Femur (tissue), 1 donor: ENCODE data around the gene SOS1.
A peak's percentile ranks its signal among the peaks of the same experiment; 100 is the strongest.
"Not testable (repeated sequence)": the region's sequence is repeated elsewhere in the genome, so short reads cannot be mapped to it uniquely, and the experiment has no call there.

Experiments
- DNase-seq: peaks from one replicate; pipeline ENCODE4 v3.0.0-alpha.2; 2017

The SOS1 gene

DNA sequence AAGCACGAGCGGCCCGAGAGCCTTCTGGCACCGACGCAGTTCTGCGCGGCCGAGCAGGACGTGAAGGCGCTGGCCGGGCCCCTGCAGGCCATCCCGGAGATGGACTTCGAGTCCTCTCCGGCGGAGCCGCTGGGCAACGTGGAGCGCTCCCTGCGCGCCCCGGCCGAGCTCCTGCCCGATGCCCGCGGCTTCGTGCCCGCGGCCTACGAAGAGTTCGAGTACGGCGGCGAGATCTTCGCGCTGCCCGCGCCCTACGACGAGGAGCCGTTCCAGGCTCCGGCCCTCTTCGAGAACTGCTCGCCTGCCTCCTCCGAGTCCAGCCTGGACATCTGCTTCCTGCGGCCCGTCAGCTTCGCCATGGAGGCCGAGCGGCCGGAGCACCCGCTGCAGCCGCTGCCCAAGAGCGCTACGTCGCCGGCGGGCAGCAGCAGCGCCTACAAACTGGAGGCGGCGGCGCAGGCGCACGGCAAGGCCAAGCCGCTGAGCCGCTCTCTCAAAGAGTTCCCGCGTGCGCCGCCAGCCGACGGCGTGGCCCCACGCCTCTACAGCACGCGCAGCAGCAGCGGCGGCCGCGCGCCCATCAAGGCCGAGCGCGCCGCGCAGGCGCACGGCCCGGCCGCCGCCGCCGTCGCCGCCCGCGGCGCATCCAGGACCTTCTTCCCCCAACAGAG, 160.8 kb downstream of the SOS1 start:
- DNase-seq: peak; percentile 90

DNA sequence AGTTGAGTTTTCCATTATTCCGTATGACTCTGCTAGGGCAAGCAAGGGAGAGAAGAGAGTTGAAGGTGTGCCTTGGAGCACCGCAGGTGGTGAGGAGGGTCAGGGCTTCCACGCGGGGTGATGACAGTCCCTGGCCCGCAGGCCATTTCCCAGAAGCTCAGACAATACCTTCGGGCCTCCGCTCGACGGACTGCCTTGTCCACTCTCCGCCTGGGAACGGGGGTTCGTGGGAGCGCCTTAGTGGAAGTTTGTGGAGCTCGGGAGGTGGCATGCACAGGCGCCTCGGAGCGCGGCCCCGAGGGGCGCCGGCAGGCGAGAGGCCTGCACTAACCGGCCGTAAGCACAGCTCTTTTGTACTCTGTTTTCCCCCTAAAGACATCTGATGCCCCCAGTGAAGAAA, 161.4 kb downstream of the SOS1 start:
- DNase-seq: no peak

DNA sequence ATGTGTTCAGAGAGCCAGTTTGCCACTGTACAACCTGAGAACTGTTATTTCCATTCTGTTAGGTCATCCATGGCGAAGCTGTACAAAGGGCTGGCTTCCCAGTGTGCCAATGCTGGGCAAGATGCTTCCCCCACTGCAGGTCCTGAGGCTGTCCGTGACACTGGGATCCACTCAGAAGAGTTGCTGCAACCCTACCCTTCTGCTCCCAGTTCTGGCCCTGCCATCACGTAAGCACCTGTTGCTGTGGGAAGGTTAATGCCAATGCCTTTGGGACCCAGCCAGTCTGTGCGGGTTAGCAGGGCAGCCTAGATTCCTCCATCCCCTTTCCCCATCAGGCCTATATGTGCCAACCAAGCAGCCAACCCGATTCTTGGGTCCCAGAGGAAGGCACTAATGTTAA, 162.9 kb downstream of the SOS1 start:
- no peak for DNase-seq

DNA sequence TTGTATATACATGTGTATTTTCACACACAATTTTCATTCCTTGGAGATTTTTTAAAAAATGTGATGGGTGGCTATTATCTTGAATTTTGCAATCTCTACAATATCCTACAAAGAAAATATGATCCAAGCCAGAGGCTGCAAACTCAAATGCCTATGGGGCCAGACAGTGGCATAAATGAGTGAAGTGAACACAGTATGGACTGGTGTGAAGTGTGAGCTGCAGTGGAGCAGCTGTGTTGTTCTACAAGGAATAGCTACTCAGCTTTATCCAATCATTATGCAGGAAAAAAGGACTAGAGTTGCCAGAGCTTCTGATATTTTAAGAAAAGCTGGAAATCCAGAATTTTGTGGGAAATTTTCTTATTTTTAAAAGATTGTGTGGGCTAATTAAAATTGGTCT, 169.1 kb downstream of the SOS1 start:
- no peak for DNase-seq

DNA sequence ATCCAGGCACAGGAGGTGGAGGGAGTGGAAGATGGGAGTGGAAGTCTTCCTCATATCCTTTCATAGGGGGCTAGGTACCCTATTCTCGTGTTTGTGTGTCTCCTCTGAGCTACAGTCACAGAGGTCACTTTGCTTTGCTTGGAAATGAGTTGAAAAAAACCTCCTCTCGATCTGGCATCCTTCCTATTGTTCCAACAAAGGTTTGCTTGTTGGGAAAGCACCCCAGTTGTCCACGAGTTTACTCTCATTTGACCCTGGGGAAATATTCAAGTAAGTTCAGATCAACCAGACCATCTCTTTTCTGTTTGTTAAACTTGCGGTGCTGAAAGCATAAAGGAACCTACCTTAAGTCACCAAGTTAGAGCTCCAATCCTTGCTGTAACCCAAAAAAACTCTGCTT, 171.9 kb downstream of the SOS1 start:
- no peak for DNase-seq

DNA sequence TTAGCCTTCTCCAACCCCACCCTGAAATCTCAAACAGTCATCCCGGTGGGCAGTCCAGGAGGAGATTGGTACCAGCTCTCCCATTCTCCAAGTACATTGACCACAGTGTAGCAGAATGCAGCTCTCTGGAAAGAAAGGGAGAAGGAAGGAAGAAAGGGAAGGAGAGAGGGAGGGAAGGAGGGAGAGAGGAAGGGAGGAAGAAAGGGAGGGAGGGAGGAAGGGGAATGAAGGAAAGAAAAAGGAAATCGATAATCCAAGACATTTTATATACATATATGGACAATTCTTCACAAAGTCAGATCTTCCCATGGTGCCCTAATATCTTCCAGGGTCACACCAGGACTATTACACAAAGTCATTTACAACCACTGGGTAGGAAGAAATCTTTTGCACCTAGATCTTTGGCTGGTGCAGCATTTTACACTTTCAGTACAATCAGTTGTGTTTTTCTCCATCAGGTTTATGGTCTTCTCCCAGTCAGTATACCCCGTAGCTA, 172.4 kb downstream of the SOS1 start:
- DNase-seq: no peak

DNA sequence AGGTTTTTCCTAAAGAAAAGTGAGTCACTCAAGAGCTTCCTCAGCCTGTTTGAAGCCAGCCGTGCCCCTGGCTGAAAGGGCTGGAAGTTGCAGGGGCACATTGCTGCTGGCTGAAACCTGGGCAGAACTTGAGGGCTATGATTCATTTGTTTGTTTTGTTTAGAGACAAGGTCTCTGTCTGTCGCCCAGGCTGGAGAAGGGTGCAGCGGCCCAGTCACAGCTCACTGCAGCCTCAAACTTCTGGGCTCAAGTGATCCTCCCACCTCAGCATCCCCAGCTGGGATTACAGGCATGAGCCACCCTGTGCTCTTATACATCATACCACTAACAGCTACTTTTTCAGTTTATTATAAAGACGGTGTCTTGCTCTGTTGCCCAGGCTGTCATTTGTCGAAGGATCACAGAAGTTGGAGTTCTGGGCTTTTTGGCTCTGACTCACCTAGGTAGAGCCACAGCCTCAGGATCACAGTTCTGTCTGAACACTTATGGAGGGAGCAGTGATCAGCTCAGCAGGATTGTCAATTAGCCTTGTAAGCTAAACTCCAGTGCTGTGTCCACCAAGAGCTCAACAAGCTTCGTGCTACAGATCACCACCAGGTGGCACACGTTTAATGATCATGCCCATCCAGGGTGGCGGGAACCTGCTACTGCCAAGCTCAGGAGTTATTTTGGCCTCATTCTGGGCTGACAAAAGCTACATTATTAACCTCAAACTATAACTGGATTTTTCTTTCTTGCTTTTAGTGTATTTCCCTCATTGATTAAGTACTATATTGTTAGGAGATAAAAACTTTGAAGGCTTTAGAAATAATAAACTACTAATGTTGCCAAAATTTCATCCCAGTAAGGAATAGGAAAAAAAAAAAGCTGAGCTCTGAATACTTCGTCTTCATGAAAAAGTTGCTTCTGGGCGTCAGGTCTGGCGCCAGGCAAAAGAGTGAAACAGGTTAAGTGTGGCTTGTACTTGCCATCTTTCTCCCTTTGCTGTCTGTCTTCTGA, 173.3 kb downstream of the SOS1 start:
- DNase-seq: peak; percentile 77

DNA sequence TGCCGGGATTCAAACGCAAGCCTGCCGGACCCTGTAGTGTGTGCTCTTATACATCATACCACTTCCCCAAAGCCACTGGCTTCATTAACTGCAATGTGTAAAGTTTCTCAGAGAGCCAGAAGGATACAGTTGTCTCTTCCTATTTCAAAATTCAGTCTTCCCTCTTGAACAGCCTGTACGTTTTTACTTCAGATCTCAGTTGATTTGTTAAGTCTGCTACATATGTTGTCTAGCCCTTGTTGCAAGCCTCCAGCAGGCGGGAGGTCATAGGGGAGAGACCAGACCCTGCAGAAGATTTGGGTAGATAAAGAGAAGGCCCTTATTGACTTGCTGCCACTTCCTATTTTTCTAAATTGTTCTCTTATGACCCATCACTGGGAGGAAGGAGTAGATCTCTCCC, 174.9 kb downstream of the SOS1 start:
- no peak for DNase-seq

DNA sequence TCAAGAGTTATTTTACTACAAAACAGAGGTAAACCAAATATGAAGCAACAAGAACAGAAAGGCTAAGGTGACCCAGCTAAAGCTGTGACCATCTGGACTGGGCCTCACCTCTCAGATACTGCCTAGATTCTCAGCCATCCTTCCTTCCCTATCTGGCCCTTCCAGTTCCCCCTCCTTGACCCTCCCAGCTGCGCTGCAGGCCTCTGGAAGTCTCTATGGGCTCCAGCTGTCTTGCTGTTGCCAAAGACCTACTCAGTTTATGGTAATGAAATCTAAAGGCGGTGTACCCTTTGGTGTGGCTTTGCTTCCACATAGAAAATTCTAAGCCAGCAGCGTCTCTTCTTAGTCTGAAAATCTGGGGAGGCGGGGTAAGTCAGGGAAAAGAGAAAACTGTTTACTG, 175.5 kb downstream of the SOS1 start:
- DNase-seq: no peak

DNA sequence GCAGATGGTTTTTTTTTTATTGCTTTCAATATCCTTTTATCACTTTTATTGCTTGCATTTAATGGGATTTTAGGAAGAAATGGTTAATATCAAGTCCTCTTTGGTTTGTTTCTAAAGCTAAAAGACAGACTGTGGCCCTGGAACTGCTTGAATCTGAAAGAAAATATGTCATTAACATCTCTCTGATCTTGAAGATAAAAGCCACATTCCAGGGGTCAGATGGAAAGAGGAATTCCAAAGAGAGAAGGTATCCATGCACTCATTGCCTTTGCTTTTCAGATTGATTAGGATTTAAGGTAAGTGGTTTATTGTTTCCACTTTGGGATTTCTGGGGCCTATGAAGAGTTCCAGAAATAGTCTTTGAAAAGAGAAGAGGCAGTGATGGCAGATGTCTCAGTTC, 177.1 kb downstream of the SOS1 start:
- no peak for DNase-seq

DNA sequence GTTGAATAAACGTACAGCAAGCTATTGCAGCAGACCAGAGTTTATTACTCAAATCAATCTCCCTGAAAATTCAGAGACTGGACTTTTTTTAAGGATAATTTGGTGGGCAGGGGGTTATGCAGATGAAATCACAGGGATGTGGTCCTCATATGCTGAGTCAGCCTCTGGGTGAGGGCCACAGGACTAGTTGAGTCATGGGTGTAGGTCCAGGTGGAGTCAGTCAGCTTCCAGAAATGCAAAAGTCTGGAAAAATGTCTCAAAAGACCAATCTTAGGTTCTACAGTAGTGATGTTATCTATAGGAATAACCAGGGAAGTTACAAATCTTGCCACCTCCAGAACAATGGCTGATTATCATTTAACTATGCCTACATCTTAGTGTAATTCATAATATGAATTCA, 180.1 kb downstream of the SOS1 start:
- DNase-seq: no peak

DNA sequence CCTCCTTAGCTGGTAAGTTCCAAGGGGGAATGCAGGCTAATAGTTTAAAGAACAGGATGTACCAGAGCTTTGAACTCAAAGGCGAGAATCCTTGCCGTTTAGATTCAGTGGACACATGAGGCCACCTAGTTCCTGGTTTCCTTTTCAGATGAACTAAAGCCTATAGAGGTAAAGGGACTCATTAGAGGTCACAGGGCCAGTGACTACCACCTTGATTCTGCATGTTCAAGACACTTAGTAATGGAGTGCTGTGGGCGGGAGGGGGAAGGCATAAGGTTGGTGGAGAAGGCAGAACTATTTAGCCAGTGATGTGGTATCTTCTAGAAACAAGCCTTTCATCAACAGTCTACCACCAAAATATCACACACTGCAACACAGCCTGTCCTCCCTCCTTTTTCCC, 183.3 kb downstream of the SOS1 start:
- no peak for DNase-seq

DNA sequence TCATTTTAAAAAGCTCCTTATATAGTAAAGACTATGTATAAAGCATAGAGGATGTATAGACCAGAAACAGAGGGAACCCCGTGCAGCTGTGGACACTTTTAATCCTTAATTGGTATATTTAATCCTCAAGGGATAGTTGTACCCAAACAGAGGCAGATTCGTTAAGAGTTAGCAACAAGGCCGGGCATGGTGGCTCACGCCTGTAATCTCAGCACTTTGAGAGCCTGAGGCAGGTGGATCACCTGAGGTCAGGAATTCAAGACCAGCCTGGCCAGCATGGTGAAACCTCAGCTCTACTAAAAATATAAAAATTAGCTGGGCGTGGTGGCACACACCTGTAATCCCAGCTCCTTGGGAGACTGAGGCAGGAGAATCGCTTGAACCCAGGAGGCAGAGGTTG, 184.3 kb downstream of the SOS1 start:
- not testable (repeated sequence) for DNase-seq

DNA sequence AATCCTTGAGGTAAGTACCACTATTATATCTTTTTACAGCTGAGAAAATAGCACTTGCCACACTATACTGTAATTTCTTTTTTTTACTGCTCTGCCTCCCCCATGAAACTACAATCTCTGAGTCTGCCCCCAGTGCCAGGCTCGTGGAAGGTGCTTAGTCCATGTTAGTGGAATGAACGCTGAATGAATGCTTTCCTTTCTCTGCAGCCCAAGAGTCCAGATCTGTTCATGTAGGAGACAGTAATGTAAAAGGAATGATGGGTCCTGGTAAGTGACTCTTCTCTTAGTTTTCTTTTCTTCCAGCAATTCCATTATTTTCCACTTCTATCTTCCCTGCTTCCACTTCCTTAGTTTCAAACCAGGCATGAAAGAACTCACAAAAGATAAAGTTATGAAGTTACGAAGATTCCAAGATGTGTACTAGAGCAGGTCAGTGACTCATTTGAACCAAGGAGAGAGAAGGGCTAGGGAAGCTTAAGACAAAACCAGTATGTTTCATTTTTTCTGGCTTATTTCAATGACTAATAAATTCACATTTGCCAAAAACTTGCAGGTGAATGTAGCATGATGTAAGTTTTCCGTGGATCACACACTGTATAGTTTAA, 185.2 kb downstream of the SOS1 start:
- DNase-seq: no peak

DNA sequence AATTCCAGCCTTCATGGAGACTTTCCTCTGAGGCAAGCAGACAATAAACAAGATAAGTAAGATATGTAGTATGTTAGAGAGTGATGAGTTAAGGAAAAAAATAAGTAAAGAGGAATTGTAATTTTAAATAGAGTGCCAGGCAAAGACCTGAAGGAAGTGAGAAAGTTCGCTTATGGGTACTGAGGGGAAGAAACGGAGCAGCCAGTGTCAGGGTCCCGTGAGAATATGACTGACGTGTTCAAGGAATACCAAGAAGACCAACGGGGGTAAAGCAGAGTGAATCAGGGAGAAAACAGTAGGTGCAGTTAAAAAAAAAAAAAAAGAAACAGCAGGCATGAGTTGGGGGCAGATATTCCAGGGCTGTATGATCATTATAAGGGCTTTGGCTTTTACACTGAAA, 186.1 kb downstream of the SOS1 start:
- DNase-seq: no peak

DNA sequence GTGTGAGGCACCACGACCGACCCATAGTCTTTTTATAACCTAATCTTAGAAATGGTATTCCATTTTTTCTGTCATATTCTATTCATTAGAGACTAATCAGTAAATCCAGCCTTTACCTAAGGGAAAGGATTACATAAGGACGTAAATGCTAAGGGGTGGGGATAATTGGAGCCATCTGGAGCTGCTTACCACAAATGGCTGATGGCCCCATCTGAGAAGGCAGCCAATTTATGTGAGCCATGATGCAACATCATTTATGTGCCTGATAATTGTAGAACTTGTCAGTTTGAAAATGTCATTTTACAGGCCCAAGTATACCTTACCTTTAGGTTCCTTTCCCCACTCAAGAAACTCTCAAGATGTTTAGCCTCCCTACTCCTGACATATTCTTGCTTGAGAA, 187.2 kb downstream of the SOS1 start:
- DNase-seq: no peak

DNA sequence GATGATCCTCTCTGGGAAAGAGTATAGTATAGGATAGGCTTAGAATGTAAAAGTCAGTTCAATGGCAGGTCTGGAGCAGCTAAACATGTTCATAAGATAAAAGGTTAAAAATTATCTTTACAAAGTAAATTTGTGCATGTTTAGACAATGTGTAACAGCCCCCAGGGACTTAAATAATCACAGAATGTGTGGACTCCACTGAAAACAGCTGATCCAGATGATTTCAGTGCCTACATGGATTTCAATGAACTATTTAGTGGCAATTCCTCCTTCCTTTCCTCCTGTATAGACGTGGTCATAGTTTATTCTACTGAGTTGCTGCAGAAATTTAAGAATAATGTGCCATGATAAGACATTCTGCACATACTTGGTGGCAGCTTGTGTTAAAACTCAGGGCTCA, 188.3 kb downstream of the SOS1 start:
- DNase-seq: no peak
